PC-9 (cell line): ENCODE data around the gene MASP1. TPM values are rescaled to one million over a fixed set of nuclear protein-coding genes. Genes with fewer than 3 reads are reported as not detected.
"Not testable (repeated sequence)": the region's sequence is repeated elsewhere in the genome, so short reads cannot be mapped to it uniquely, and the experiment has no call there.

Experiments
- BruUV-seq: library from RNA; stranded (reverse); fragments of 400-500 nt; replicated peaks from 2 replicates; lab custom pipeline; 2021; lab: Mats Ljungman, UMichigan
- CTCF ChIA-PET: fragments of 300-600 bp; sonication (Branson Sonifier 250); formaldehyde crosslinking; loops from one replicate; lab custom pipeline; 2022; ENCODE audit warnings: antibody characterized with exemption; lab: Charles Lee
- POLR2A ChIA-PET: fragments of 300-600 bp; sonication (Branson Sonifier 250); formaldehyde crosslinking; loops from one replicate; lab custom pipeline; 2022; ENCODE audit warnings: antibody characterized with exemption; ENCODE audit not compliant: unreplicated experiment; lab: Charles Lee
- DNase-seq, 2 experiments: peaks; one replicate each; pipeline versions ENCODE4 v3.0.0 to v3.0.0-alpha.2; 2015 to 2022; ENCODE audit warnings: mixed read lengths in 1 of 2
- H2AFZ ChIP-seq: fragments of 200-600 bp; sonication (generic); 2 replicates; pipeline ENCODE4 v1.8.1; 2017; ENCODE audit warnings: antibody characterized with exemption
- H3F3A ChIP-seq: fragments of 200-600 bp; sonication (generic); 2 replicates; pipeline ENCODE4 v1.8.1; 2017; ENCODE audit warnings: antibody characterized with exemption, mild to moderate bottlenecking, low read depth; ENCODE audit not compliant: insufficient read depth
- H3K27ac ChIP-seq: fragments of 200-600 bp; sonication (generic); 2 replicates; pipeline ENCODE4 v1.6.1; 2016; ENCODE audit warnings: mixed run types
- H3K27me3 ChIP-seq: fragments of 200-600 bp; sonication (generic); 2 replicates; pipeline ENCODE4 v1.6.1; 2016; ENCODE audit warnings: low read depth, mixed run types; ENCODE audit not compliant: insufficient read depth
- H3K36me3 ChIP-seq: fragments of 200-600 bp; sonication (generic); 2 replicates; pipeline ENCODE4 v1.6.1; 2016; ENCODE audit warnings: low read depth, mixed run types
- H3K4me1 ChIP-seq: fragments of 200-600 bp; sonication (generic); replicated peaks from 2 replicates; pipeline ENCODE4 v1.6.1; 2016; ENCODE audit warnings: mixed run types; ENCODE audit not compliant: insufficient read depth
- H3K4me2 ChIP-seq: fragments of 200-600 bp; sonication (generic); 2 replicates; pipeline ENCODE4 v1.6.1; 2017; ENCODE audit warnings: mixed run types
- H3K4me3 ChIP-seq: fragments of 200-600 bp; sonication (generic); 2 replicates; pipeline ENCODE4 v1.6.1; 2016; ENCODE audit warnings: mixed run types
- H3K79me2 ChIP-seq: fragments of 200-600 bp; sonication (generic); 2 replicates; pipeline ENCODE4 v1.6.1; 2017; ENCODE audit warnings: low read depth, mixed run types
- H3K9me2 ChIP-seq: fragments of 200-600 bp; sonication (generic); 2 replicates; pipeline ENCODE4 v1.8.1; 2017; ENCODE audit warnings: mild to moderate bottlenecking; ENCODE audit not compliant: insufficient read depth
- H3K9me3 ChIP-seq: fragments of 200-600 bp; sonication (generic); 2 replicates; pipeline ENCODE4 v1.8.1; 2016; ENCODE audit warnings: low read depth; ENCODE audit not compliant: insufficient read depth
- H4K20me1 ChIP-seq: fragments of 200-600 bp; sonication (generic); 2 replicates; pipeline ENCODE4 v1.8.1; 2017; ENCODE audit not compliant: insufficient read depth
- CTCF ChIP-seq: fragments of 200-600 bp; sonication (generic); conservative IDR thresholded peaks from 2 replicates; pipeline ENCODE4 v1.6.1; 2017; ENCODE audit warnings: mixed run types, antibody characterized with exemption, mild to moderate bottlenecking, moderate library complexity
- EZH2 ChIP-seq: fragments of 200-600 bp; sonication (generic); IDR thresholded peaks from 2 replicates; pipeline ENCODE4 v1.8.0; 2017; ENCODE audit warnings: antibody characterized with exemption, low read depth
- intact Hi-C: fragments of 100-400 bp; cut with micrococcal nuclease; formaldehyde crosslinking; loops from one replicate; pipeline ENCODE4 v1.10.0; 2022; ENCODE audit not compliant: unreplicated experiment
- total RNA-seq: library from RNA; stranded (reverse); gene quantifications from 2 replicates; pipeline ENCODE4 v1.2.3, GENCODE V29; 2021

The MASP1 gene
- total RNA-seq, 1 experiment from 2014 or later: not detected

GRCh38 chr3:187208159-187208558, 83.4 kb downstream of the MASP1 start:
- peaks cover 43% of the 10 kb centered on the region for H3K9me3 ChIP-seq
- no peaks in the 10 kb centered on the region for H4K20me1 ChIP-seq
- H3K27ac ChIP-seq: no peak overlapping the region
- H3K4me1 ChIP-seq: peaks cover 24% of the 10 kb centered on the region
- TF ChIP-seq EZH2: no peak
- no peak for TF ChIP-seq CTCF
- CTCF ChIA-PET: interaction anchor here (1.2 kb wide), 1 partner anchor 43 kb away, joined by 3 read pairs; no protein-coding TSS in a partner anchor
- no peaks in the 10 kb centered on the region for H3K9me2 ChIP-seq
- peak overlapping the region; percentile 14; the same call in 1 of the 2 replicates for H3K4me2 ChIP-seq
- POLR2A ChIA-PET: interaction anchor here (0.6 kb wide), 1 partner anchor 1412 kb away, joined by 9 read pairs; no protein-coding TSS in a partner anchor
- no peak overlapping the region for H2AFZ ChIP-seq
- intact Hi-C loops: loop anchor here (1.0 kb wide), 1 partner anchor 21 kb away; no protein-coding TSS in a partner anchor
- peaks cover 23% of the 10 kb centered on the region for H3F3A ChIP-seq
- H3K27me3 ChIP-seq: no peaks in the 10 kb centered on the region
- DNase-seq: peak; percentile 73 to 86
- no peaks in the 10 kb centered on the region; the same call in 1 of the 2 replicates for H3K36me3 ChIP-seq
- no peak overlapping the region for H3K4me3 ChIP-seq
- no TSS peak for BruUV-seq
- no peaks in the 10 kb centered on the region for H3K79me2 ChIP-seq

- H3K27ac ChIP-seq: no peak overlapping the region
- no peak overlapping the region for H3K4me3 ChIP-seq
- no peak overlapping the region for H3K4me2 ChIP-seq
- no peaks in the 10 kb centered on the region for H3K9me2 ChIP-seq
- ChIA-PET CTCF (interaction anchor here (1.2 kb wide), 1 partner anchor 42 kb away, joined by 3 read pairs; no protein-coding TSS in a partner anchor), POLR2A (no interaction called here)
- no peaks in the 10 kb centered on the region for H4K20me1 ChIP-seq
- H2AFZ ChIP-seq: no peak overlapping the region
- H3K36me3 ChIP-seq: no peaks in the 10 kb centered on the region; the same call in 1 of the 2 replicates
- peaks cover 43% of the 10 kb centered on the region for H3K9me3 ChIP-seq
- no peak for TF ChIP-seq EZH2
- no peak for DNase-seq
- H3K79me2 ChIP-seq: no peaks in the 10 kb centered on the region
- BruUV-seq: no TSS peak
- no peaks in the 10 kb centered on the region for H3K27me3 ChIP-seq
- peaks cover 24% of the 10 kb centered on the region for H3K4me1 ChIP-seq
- peaks cover 23% of the 10 kb centered on the region for H3F3A ChIP-seq
- intact Hi-C loops: loop anchor here (1.0 kb wide), 1 partner anchor 20 kb away; no protein-coding TSS in a partner anchor
Measured at GRCh38 chr3:187207624-187208023, 83.9 kb downstream of the MASP1 start.

- Histone ChIP-seq H3K27me3 (no peaks in the 10 kb centered on the region), H3K79me2 (no peaks in the 10 kb centered on the region), H3K4me3 (no peak overlapping the region), H4K20me1 (no peaks in the 10 kb centered on the region), H3K9me2 (no peaks in the 10 kb centered on the region), H3K9me3 (peaks cover 43% of the 10 kb centered on the region), H3K36me3 (no peaks in the 10 kb centered on the region; the same call in 1 of the 2 replicates), H3K4me2 (no peak overlapping the region), H2AFZ (no peak overlapping the region), H3F3A (peaks cover 23% of the 10 kb centered on the region), H3K27ac (no peak overlapping the region), H3K4me1 (peaks cover 22% of the 10 kb centered on the region)
- TF ChIP-seq CTCF (no peak), EZH2 (no peak)
- no peak for DNase-seq
- no TSS peak for BruUV-seq
- ChIA-PET POLR2A (no interaction called here), CTCF (no interaction called here)
- intact Hi-C loops: no loop called here
Measured at GRCh38 chr3:187207062-187207461, 84.5 kb downstream of the MASP1 start.

GRCh38 chr3:187205683-187206082, 85.9 kb downstream of the MASP1 start:
- H3K4me2 ChIP-seq: no peak overlapping the region
- no peaks in the 10 kb centered on the region for H4K20me1 ChIP-seq
- TF ChIP-seq CTCF (no peak), EZH2 (no peak)
- no peaks in the 10 kb centered on the region for H3K27me3 ChIP-seq
- no TSS peak for BruUV-seq
- CTCF ChIA-PET: no interaction called here
- H3K9me2 ChIP-seq: no peaks in the 10 kb centered on the region
- H3K4me1 ChIP-seq: peaks cover 12% of the 10 kb centered on the region
- no peaks in the 10 kb centered on the region; the same call in 1 of the 2 replicates for H3K36me3 ChIP-seq
- peaks cover 43% of the 10 kb centered on the region for H3K9me3 ChIP-seq
- H3K27ac ChIP-seq: no peak overlapping the region
- POLR2A ChIA-PET: no interaction called here
- H3K4me3 ChIP-seq: no peak overlapping the region
- H3K79me2 ChIP-seq: no peaks in the 10 kb centered on the region
- peaks cover 23% of the 10 kb centered on the region for H3F3A ChIP-seq
- no peak for DNase-seq
- no peak overlapping the region for H2AFZ ChIP-seq
- intact Hi-C loops: no loop called here

GRCh38 chr3:187199463-187200050, 92.0 kb downstream of the MASP1 start:
- H3K9me2 ChIP-seq, H2AFZ ChIP-seq, H3K27ac ChIP-seq, H3K9me3 ChIP-seq, intact Hi-C loops, DNase-seq, H3K4me2 ChIP-seq, CTCF ChIA-PET, POLR2A ChIA-PET, H3K4me1 ChIP-seq, BruUV-seq, H4K20me1 ChIP-seq, H3K36me3 ChIP-seq, H3F3A ChIP-seq, H3K79me2 ChIP-seq, H3K27me3 ChIP-seq, H3K4me3 ChIP-seq: not testable (repeated sequence)
